Coronary artery (tissue), 2 donors: ENCODE measurements around the gene ZSCAN5A.

Source experiments
- DNase-seq: peaks from one replicate; pipeline ENCODE4 v3.0.0-alpha.2; 2017; ENCODE audit warnings: low spot score
- H3K27ac ChIP-seq, 2 donors: fragments of 200-600 bp; sonication (generic); one replicate each; pipeline ENCODE4 v1.5.1; 2016 to 2019
- H3K4me3 ChIP-seq: fragments of 200-600 bp; sonication (generic); 2 replicates; pipeline ENCODE4 v1.5.1; 2016; ENCODE audit warnings: mild to moderate bottlenecking, moderate library complexity
- CTCF ChIP-seq: fragments of 200-600 bp; sonication (generic); IDR thresholded peaks from one replicate; pipeline ENCODE4 v1.5.1; 2019; ENCODE audit warnings: antibody characterized with exemption

Gene ZSCAN5A

GRCh38 chr19:56314381-56315076 is at the start of gene ZSCAN5A:
ZSCAN5A (minus strand) TSS chr19:56314839; CDS start chr19:56225046, 89,793 bp downstream.
- peak within 1 kb of the TSS; percentile 80 to 94 for H3K27ac ChIP-seq
- no peak for TF ChIP-seq CTCF
- H3K4me3 ChIP-seq, result peak within 1 kb of the TSS; percentile 73
- DNase-seq, result peak; percentile 98

GRCh38 chr19:56360841-56361240 is 46.2 kb upstream of the ZSCAN5A start:
- no peak for DNase-seq
- no peak for TF ChIP-seq CTCF
- Histone ChIP-seq H3K27ac (no peak overlapping the region), H3K4me3 (no peak overlapping the region)

GRCh38 chr19:56356944-56357343 is 42.3 kb upstream of the ZSCAN5A start:
- H3K27ac ChIP-seq, result no peak overlapping the region
- H3K4me3 ChIP-seq, result no peak overlapping the region
- no peak for DNase-seq
- no peak for TF ChIP-seq CTCF

GRCh38 chr19:56355517-56355916 is 40.9 kb upstream of the ZSCAN5A start:
- DNase-seq, result no peak
- no peak for TF ChIP-seq CTCF
- no peak overlapping the region for H3K4me3 ChIP-seq
- H3K27ac ChIP-seq, result no peak overlapping the region

GRCh38 chr19:56351208-56351607 is 36.6 kb upstream of the ZSCAN5A start:
- Histone ChIP-seq H3K4me3 (no peak overlapping the region), H3K27ac (no peak overlapping the region)
- DNase-seq, result no peak
- TF ChIP-seq CTCF, result no peak

- TF ChIP-seq CTCF, result peak; percentile 45
- Histone ChIP-seq H3K27ac (no peak overlapping the region), H3K4me3 (no peak overlapping the region)
- DNase-seq, result no peak
Observed at GRCh38 chr19:56350416-56351045, 35.9 kb upstream of the ZSCAN5A start.

- Histone ChIP-seq H3K4me3 (no peak overlapping the region), H3K27ac (no peak overlapping the region)
- TF ChIP-seq CTCF, result no peak
- no peak for DNase-seq
Observed at GRCh38 chr19:56348289-56348877, 33.7 kb upstream of the ZSCAN5A start.
